ENCODE data around the gene ATP13A3.

DNA sequence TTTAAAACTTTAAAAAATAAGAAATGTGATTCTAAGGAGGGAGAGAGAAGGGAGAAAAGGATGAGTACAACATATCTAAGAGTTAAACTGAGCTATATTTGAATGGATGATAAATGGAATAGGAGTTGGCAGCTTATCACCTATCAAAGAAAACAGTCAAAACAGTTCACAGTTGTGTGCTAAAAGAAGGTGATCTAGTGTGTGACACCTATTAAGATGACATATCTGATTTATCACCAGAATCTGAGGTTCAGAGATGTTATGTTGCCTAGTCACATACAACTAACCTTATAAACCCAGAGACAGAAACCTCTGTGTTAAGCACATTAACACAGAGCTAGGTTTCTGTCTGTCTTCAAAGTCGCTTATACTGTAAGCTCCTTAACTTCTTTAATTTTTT lies 3.0 kb downstream of the ATP13A3 start:
- TF ChIP-seq, protein P1, sequence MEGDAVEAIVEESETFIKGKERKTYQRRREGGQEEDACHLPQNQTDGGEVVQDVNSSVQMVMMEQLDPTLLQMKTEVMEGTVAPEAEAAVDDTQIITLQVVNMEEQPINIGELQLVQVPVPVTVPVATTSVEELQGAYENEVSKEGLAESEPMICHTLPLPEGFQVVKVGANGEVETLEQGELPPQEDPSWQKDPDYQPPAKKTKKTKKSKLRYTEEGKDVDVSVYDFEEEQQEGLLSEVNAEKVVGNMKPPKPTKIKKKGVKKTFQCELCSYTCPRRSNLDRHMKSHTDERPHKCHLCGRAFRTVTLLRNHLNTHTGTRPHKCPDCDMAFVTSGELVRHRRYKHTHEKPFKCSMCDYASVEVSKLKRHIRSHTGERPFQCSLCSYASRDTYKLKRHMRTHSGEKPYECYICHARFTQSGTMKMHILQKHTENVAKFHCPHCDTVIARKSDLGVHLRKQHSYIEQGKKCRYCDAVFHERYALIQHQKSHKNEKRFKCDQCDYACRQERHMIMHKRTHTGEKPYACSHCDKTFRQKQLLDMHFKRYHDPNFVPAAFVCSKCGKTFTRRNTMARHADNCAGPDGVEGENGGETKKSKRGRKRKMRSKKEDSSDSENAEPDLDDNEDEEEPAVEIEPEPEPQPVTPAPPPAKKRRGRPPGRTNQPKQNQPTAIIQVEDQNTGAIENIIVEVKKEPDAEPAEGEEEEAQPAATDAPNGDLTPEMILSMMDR (IDR thresholded peaks at IDR 0.05): no peak
- no peak for TF ChIP-seq POLR2A (IDR thresholded peaks at IDR 0.05)

Measured in esophagus squamous epithelium (tissue), 4 donors.